Activated naive CD4-positive, alpha-beta T cell treated with anti-CD3 and anti-CD28 coated beads, Interleukin-2, amount 10 ng/mL, durations not matched to agents 7 days and 5 days (primary cell): ENCODE data around the gene CPNE8.

Experiments used
- CTCF ChIA-PET: fragments of 350-600 bp; sonication (Branson Sonifier 250); formaldehyde crosslinking; loops from one replicate; lab custom pipeline; 2021; ENCODE audit warnings: antibody characterized with exemption; lab: Charles Lee
- DNase-seq: peaks from one replicate; pipeline ENCODE4 v3.0.0-alpha.2; 2020
- H3K27ac Mint-ChIP-seq: one replicate; pipeline ENCODE4 v1.8.0; 2021; ENCODE audit warnings: mild to moderate bottlenecking, moderate library complexity, mixed read lengths
- H3K27me3 Mint-ChIP-seq: one replicate; pipeline ENCODE4 v1.8.0; 2021; ENCODE audit warnings: mild to moderate bottlenecking, mixed read lengths
- H3K36me3 Mint-ChIP-seq: one replicate; pipeline ENCODE4 v1.8.0; 2021; ENCODE audit warnings: mixed read lengths
- H3K4me1 Mint-ChIP-seq: one replicate; pipeline ENCODE4 v1.8.0; 2021; ENCODE audit warnings: mixed read lengths
- H3K4me3 Mint-ChIP-seq: one replicate; pipeline ENCODE4 v1.8.0; 2021; ENCODE audit warnings: mild to moderate bottlenecking, moderate library complexity, mixed read lengths
- H3K9me3 Mint-ChIP-seq: one replicate; pipeline ENCODE4 v1.8.0; 2021; ENCODE audit warnings: mixed read lengths

The CPNE8 gene

DNA sequence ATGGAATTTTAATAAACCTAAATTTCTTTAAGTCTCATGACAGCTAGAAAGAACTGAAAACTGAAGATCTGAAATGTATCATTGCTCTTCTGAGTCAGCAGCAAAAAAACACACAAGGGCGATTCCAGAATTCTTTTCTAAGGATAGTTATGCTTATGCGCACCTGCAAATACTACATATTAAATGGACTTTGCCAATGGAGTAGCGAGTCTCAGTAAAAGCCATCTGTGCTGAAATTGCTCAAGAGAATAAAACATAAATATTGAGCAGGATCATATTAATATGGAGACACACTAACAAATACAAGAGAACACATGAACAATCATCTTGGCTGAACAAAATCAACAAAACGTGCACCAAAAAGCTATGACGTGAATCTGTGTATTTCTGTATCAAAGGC is 73.7 kb downstream of the CPNE8 start:
- Mint-ChIP-seq H3K27ac (no peak overlapping the region), H3K36me3 (no peaks in the 10 kb centered on the region), H3K9me3 (peaks cover 7% of the 10 kb centered on the region), H3K27me3 (no peaks in the 10 kb centered on the region), H3K4me3 (no peak overlapping the region), H3K4me1 (no peaks in the 10 kb centered on the region)
- CTCF ChIA-PET: no interaction called here
- no peak for DNase-seq

- Mint-ChIP-seq H3K4me3 (no peak overlapping the region), H3K27me3 (no peaks in the 10 kb centered on the region), H3K36me3 (no peaks in the 10 kb centered on the region), H3K9me3 (no peaks in the 10 kb centered on the region), H3K4me1 (no peaks in the 10 kb centered on the region), H3K27ac (no peak overlapping the region)
- DNase-seq: no peak
- CTCF ChIA-PET: no interaction called here
Measured at GRCh38 chr12:38825006-38825405, 80.4 kb downstream of the CPNE8 start.

DNA sequence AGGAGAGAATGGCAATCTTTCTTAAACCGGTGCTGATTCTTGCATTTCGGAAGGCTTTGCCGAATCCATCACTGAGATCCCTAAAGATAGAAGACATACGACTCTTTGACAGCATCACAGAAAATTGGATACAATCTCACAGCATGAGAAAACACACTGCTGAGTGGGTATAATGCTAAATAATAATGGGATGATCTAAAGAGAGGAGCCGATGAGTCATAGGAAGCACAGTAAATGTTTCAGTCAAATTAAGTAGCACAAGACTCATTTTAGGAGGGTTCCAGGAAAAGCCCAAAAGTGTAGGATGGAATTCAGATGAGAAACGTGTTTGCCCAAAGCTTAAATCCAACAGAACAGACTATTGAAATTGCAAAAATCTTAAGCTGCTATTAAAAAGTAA is 81.7 kb downstream of the CPNE8 start:
- H3K36me3 Mint-ChIP-seq: no peaks in the 10 kb centered on the region
- CTCF ChIA-PET: no interaction called here
- H3K27me3 Mint-ChIP-seq: no peaks in the 10 kb centered on the region
- no peak for DNase-seq
- H3K4me1 Mint-ChIP-seq: no peaks in the 10 kb centered on the region
- H3K4me3 Mint-ChIP-seq: no peak overlapping the region
- H3K27ac Mint-ChIP-seq: no peak overlapping the region
- H3K9me3 Mint-ChIP-seq: no peaks in the 10 kb centered on the region

GRCh38 chr12:38823314-38823713 is 82.1 kb downstream of the CPNE8 start:
- no peak for DNase-seq
- CTCF ChIA-PET: no interaction called here
- no peaks in the 10 kb centered on the region for H3K36me3 Mint-ChIP-seq
- H3K4me1 Mint-ChIP-seq: no peaks in the 10 kb centered on the region
- H3K27ac Mint-ChIP-seq: no peak overlapping the region
- H3K4me3 Mint-ChIP-seq: no peak overlapping the region
- no peaks in the 10 kb centered on the region for H3K27me3 Mint-ChIP-seq
- H3K9me3 Mint-ChIP-seq: no peaks in the 10 kb centered on the region

DNA sequence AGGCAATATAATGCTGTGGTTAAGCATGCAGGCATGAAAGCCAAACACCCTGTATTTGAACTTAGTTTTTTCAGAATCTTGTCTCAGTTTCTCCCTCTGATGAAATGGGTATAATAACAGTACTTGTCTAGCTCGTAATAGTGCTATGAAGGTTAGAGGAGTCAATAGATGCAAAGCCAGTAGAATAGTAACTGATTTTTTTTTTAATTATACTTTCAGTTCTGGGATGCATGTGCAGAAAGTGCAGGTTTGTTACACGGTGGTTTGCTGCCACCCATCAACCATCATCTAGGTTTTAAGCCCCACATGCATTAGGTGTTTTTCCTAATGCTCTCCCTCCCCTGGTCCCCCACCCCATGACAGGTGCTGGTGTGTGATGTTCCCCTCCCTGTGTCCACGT is 87.4 kb downstream of the CPNE8 start:
- Mint-ChIP-seq H3K27ac (no peak overlapping the region), H3K27me3 (no peaks in the 10 kb centered on the region), H3K9me3 (peaks cover under 1% of the 10 kb centered on the region), H3K36me3 (no peaks in the 10 kb centered on the region), H3K4me1 (no peaks in the 10 kb centered on the region), H3K4me3 (no peak overlapping the region)
- DNase-seq: no peak
- CTCF ChIA-PET: no interaction called here

GRCh38 chr12:38813923-38814322 is 91.5 kb downstream of the CPNE8 start:
- Mint-ChIP-seq H3K9me3 (peaks cover 18% of the 10 kb centered on the region), H3K27ac (no peak overlapping the region), H3K4me3 (no peak overlapping the region), H3K4me1 (no peaks in the 10 kb centered on the region), H3K27me3 (no peaks in the 10 kb centered on the region), H3K36me3 (no peaks in the 10 kb centered on the region)
- no peak for DNase-seq
- CTCF ChIA-PET: no interaction called here

GRCh38 chr12:38811814-38812356 is 93.5 kb downstream of the CPNE8 start:
- CTCF ChIA-PET: no interaction called here
- H3K27ac Mint-ChIP-seq: no peak overlapping the region
- H3K9me3 Mint-ChIP-seq: peaks cover 23% of the 10 kb centered on the region
- no peaks in the 10 kb centered on the region for H3K27me3 Mint-ChIP-seq
- H3K36me3 Mint-ChIP-seq: no peaks in the 10 kb centered on the region
- no peak overlapping the region for H3K4me3 Mint-ChIP-seq
- no peaks in the 10 kb centered on the region for H3K4me1 Mint-ChIP-seq
- DNase-seq: no peak

DNA sequence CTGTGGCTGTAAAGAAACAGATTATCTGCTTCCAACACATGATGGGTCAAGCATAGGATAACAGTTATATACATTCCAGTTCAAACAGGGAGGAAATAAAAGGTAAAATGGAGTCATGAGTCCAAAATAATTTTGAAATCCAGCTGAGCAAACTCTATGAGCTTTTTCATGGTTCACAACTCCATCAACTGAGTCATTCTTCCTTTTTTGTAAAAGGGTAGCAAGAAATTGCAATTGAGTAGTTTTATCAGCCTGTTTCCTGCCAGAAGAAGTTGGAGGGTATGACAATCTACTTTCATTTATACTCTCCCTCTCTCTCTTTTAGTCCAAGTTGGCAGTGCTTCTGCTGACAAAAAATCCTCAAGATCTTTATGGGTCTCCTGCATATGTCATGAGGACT is 95.6 kb downstream of the CPNE8 start:
- Mint-ChIP-seq H3K4me1 (no peaks in the 10 kb centered on the region), H3K36me3 (no peaks in the 10 kb centered on the region), H3K27me3 (no peaks in the 10 kb centered on the region), H3K9me3 (peaks cover 23% of the 10 kb centered on the region), H3K4me3 (no peak overlapping the region), H3K27ac (no peak overlapping the region)
- CTCF ChIA-PET: no interaction called here
- no peak for DNase-seq

DNA sequence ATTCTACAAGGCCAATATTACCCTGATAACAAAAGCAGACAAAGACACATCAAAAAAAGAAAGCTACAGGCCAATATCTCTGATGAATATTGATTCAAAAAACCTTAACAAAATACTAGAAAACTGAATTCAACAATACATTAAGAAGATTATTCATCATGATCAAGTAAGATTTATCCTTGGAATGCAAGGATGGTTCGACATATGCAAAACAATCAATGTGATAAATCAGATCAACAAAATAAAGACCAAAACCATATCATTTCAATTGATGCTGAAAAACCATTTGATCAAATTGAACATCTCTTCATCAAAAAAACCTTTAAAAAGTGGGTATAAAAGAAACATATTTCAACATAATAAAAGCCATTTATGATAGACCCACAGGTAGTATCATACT is 117.3 kb downstream of the CPNE8 start:
- H3K4me3 Mint-ChIP-seq: no peak overlapping the region
- H3K27ac Mint-ChIP-seq: no peak overlapping the region
- no peaks in the 10 kb centered on the region for H3K4me1 Mint-ChIP-seq
- H3K9me3 Mint-ChIP-seq: peaks cover 23% of the 10 kb centered on the region
- no peaks in the 10 kb centered on the region for H3K27me3 Mint-ChIP-seq
- peaks cover 2% of the 10 kb centered on the region for H3K36me3 Mint-ChIP-seq
- DNase-seq: no peak
- CTCF ChIA-PET: no interaction called here

DNA sequence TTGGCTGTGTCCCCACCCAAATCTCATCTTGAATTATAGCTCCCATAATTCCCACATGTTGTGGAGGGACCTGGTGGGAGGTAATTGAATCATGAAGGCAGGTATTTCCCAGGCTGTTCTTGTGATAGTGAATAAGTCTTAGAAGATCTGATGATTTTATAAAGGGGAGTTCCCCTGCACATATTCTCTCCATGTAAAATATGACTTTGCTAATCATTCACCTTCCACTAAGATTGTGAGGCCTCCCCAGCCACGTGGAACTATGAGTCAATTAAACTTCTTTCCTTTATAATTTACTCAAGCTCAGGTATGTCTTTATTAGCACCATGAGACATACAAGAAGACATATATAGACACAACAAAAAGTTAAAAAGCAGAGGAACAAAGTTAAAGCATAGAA is 120.0 kb downstream of the CPNE8 start:
- Mint-ChIP-seq H3K27me3 (no peaks in the 10 kb centered on the region), H3K27ac (no peak overlapping the region), H3K36me3 (peaks cover 2% of the 10 kb centered on the region), H3K9me3 (peaks cover 18% of the 10 kb centered on the region), H3K4me3 (no peak overlapping the region), H3K4me1 (no peaks in the 10 kb centered on the region)
- CTCF ChIA-PET: no interaction called here
- DNase-seq: no peak

DNA sequence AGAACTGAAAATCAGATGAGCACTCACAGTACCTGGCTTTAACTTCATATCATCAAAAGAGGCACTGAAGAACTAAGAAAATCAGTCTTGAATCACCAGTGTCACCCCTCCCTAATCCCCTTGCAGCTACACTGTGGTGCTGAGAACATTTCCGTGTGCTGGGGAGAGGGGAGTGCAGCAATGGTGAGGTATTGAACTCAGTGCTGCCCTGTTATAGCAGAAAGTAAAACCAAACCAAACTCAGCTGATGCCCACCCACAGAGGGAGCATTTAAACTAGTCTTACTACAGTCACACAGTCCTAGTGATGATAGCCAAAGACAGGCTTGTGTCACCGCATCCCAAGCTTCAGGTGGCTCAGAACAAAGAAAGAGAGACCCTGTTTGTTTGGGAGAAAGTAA is 122.1 kb downstream of the CPNE8 start:
- H3K36me3 Mint-ChIP-seq: peaks cover 2% of the 10 kb centered on the region
- CTCF ChIA-PET: no interaction called here
- no peaks in the 10 kb centered on the region for H3K27me3 Mint-ChIP-seq
- H3K4me1 Mint-ChIP-seq: no peaks in the 10 kb centered on the region
- H3K27ac Mint-ChIP-seq: no peak overlapping the region
- DNase-seq: no peak
- H3K9me3 Mint-ChIP-seq: peaks cover 7% of the 10 kb centered on the region
- no peak overlapping the region for H3K4me3 Mint-ChIP-seq

DNA sequence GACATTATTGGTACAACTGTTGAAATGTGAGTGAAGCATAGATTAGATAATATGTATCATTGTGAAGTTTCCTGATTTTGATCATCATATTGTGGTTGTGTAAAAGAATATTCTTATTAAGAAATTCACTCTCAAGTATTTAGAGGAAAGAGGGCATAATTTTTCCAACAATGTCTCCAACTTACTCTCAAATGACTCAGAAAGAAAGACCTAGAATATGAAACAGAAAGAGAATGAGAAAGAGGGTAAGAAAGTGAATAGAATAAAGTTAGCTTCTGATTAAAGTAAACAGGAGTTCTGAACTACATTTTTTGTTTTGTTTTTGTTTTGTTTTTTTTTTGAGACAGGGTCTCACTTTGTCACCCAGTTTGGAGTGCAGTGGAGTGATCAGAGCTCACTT is 123.0 kb downstream of the CPNE8 start:
- H3K27me3 Mint-ChIP-seq: no peaks in the 10 kb centered on the region
- H3K4me3 Mint-ChIP-seq: no peak overlapping the region
- H3K4me1 Mint-ChIP-seq: no peaks in the 10 kb centered on the region
- CTCF ChIA-PET: no interaction called here
- peaks cover 3% of the 10 kb centered on the region for H3K9me3 Mint-ChIP-seq
- H3K36me3 Mint-ChIP-seq: no peaks in the 10 kb centered on the region
- H3K27ac Mint-ChIP-seq: no peak overlapping the region
- no peak for DNase-seq

GRCh38 chr12:38776647-38777046 is 128.7 kb downstream of the CPNE8 start:
- DNase-seq: no peak
- no peaks in the 10 kb centered on the region for H3K27me3 Mint-ChIP-seq
- H3K9me3 Mint-ChIP-seq: no peaks in the 10 kb centered on the region
- H3K4me3 Mint-ChIP-seq: no peak overlapping the region
- H3K27ac Mint-ChIP-seq: no peak overlapping the region
- H3K36me3 Mint-ChIP-seq: no peaks in the 10 kb centered on the region
- peaks cover 7% of the 10 kb centered on the region for H3K4me1 Mint-ChIP-seq
- CTCF ChIA-PET: no interaction called here

DNA sequence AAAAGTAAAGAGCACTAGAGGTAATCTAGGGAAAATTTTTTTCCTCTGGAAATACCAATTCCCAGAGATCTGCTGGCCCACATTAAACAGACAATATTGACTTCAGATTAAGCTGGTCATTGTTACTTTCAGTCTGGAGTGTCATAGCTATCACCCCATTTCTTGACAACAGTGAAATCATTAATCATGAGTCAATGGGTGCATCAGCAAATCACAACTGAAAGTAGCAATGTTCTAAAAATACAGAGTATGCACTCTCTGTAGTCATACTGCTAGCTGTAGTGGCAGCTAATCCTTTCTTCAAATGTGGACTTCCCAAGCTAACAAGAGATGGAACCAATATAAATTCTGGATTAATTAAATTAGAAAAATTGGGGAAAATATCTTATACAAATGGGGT is 129.9 kb downstream of the CPNE8 start:
- no peak for DNase-seq
- H3K27me3 Mint-ChIP-seq: no peaks in the 10 kb centered on the region
- CTCF ChIA-PET: no interaction called here

GRCh38 chr12:38772437-38772836 is 133.0 kb downstream of the CPNE8 start:
- Mint-ChIP-seq H3K36me3 (no peaks in the 10 kb centered on the region), H3K27me3 (no peaks in the 10 kb centered on the region), H3K9me3 (no peaks in the 10 kb centered on the region), H3K4me3 (no peak overlapping the region), H3K27ac (no peak overlapping the region), H3K4me1 (peaks cover 9% of the 10 kb centered on the region)
- CTCF ChIA-PET: no interaction called here
- no peak for DNase-seq

More for the DNA sequence above, 129.9 kb downstream of the CPNE8 start:
- no peaks in the 10 kb centered on the region for H3K9me3 Mint-ChIP-seq
- peaks cover 9% of the 10 kb centered on the region for H3K4me1 Mint-ChIP-seq
- H3K4me3 Mint-ChIP-seq: no peak overlapping the region
- H3K27ac Mint-ChIP-seq: no peak overlapping the region
- no peaks in the 10 kb centered on the region for H3K36me3 Mint-ChIP-seq

- Mint-ChIP-seq H3K4me1 (peaks cover 9% of the 10 kb centered on the region), H3K27ac (peak overlapping the region; percentile 82), H3K27me3 (no peaks in the 10 kb centered on the region), H3K4me3 (peak overlapping the region; percentile 55), H3K36me3 (no peaks in the 10 kb centered on the region), H3K9me3 (no peaks in the 10 kb centered on the region)
- no peak for DNase-seq
- CTCF ChIA-PET: no interaction called here
Measured at GRCh38 chr12:38771871-38772270, 133.5 kb downstream of the CPNE8 start.
